CMK (cell line): Measurements from ENCODE around the gene PCDHB9.
"Not testable (repeated sequence)": the region's sequence is repeated elsewhere in the genome, so short reads cannot be mapped to it uniquely, and the experiment has no call there.

ENCODE experiments used
- DNase-seq: peaks from one replicate; pipeline ENCODE4 v3.0.0-alpha.2; 2010; ENCODE audit warnings: low read depth

Gene PCDHB9

GRCh38 chr5:141186897-141187512, at the start of gene PCDHB9:
TSS of gene PCDHB9 (plus strand) at chr5:141187161. CDS start at chr5:141187319, 158 bp downstream.
- DNase-seq: peak; percentile 22

- DNase-seq: not testable (repeated sequence)
Observed at GRCh38 chr5:141137346-141137745, 49.6 kb upstream of the PCDHB9 start.

GRCh38 chr5:141149812-141150211, 37.1 kb upstream of the PCDHB9 start, which contains the start of gene PCDHB6:
TSS of gene PCDHB6 (plus strand) at chr5:141150057. CDS start at chr5:141150258, 201 bp downstream.
- no peak for DNase-seq

- no peak for DNase-seq
Observed at GRCh38 chr5:141150224-141150992, 36.6 kb upstream of the PCDHB9 start.

- no peak for DNase-seq
Observed at GRCh38 chr5:141150993-141151325, 36.0 kb upstream of the PCDHB9 start.

GRCh38 chr5:141151632-141152031, 35.3 kb upstream of the PCDHB9 start:
- DNase-seq: not testable (repeated sequence)

GRCh38 chr5:141152096-141152495, 34.9 kb upstream of the PCDHB9 start:
- DNase-seq: not testable (repeated sequence)

- DNase-seq: no peak
Observed at GRCh38 chr5:141155540-141156374, 31.2 kb upstream of the PCDHB9 start.

GRCh38 chr5:141157356-141157755, 29.6 kb upstream of the PCDHB9 start:
- DNase-seq: not testable (repeated sequence)

- not testable (repeated sequence) for DNase-seq
Observed at GRCh38 chr5:141157901-141158300, 29.1 kb upstream of the PCDHB9 start.

- no peak for DNase-seq
Observed at GRCh38 chr5:141172381-141173204, 14.4 kb upstream of the PCDHB9 start, which contains the start of gene PCDHB7. TSS of gene PCDHB7 (plus strand) at chr5:141172644. CDS start at chr5:141172836, 192 bp downstream.

- DNase-seq: not testable (repeated sequence)
Observed at GRCh38 chr5:141174291-141175104, 12.5 kb upstream of the PCDHB9 start.

GRCh38 chr5:141175933-141176332, 11.0 kb upstream of the PCDHB9 start:
- no peak for DNase-seq

GRCh38 chr5:141177577-141178191, 9.3 kb upstream of the PCDHB9 start, which contains the start of gene PCDHB8:
TSS of gene PCDHB8 (plus strand) at chr5:141177790. CDS start at chr5:141178035, 245 bp downstream.
- DNase-seq: not testable (repeated sequence)

- not testable (repeated sequence) for DNase-seq
Observed at GRCh38 chr5:141179371-141179770, 7.6 kb upstream of the PCDHB9 start.

GRCh38 chr5:141179876-141180275, 7.1 kb upstream of the PCDHB9 start:
- DNase-seq: not testable (repeated sequence)

GRCh38 chr5:141180313-141180712, 6.6 kb upstream of the PCDHB9 start:
- DNase-seq: no peak

- no peak for DNase-seq
Observed at GRCh38 chr5:141182248-141182647, 4.7 kb upstream of the PCDHB9 start, which contains the start of gene PCDHB16. TSS of gene PCDHB16 (plus strand) at chr5:141182387. CDS start at chr5:141182560, 173 bp downstream.

- not testable (repeated sequence) for DNase-seq
Observed at GRCh38 chr5:141184117-141184855, 2.7 kb upstream of the PCDHB9 start.
